ENCODE data around the gene CHN2. TPM values are rescaled to one million over a fixed set of nuclear protein-coding genes. Genes with fewer than 3 reads are reported as not detected.

Gene CHN2
- total RNA-seq, 2 donors from 2014 or later = 7.0 to 29.1 TPM

GRCh38 chr7:29271319-29271658, 76.7 kb downstream of the CHN2 start:
- Histone ChIP-seq H3K36me3 (no peaks in the 10 kb centered on the region), H3K27me3 (replicated peaks; ENCODE audit: insufficient read depth) (no peaks in the 10 kb centered on the region), H3K4me1 (replicated peaks) (no peaks in the 10 kb centered on the region), H3K27ac (no peak overlapping the region), H3K4me3 (no peak overlapping the region), H3K9me3 (no peaks in the 10 kb centered on the region)
- 56% methylated on average over 4 of the region's 4 CpGs for WGBS
- intact Hi-C loops (cut with DNase I) = no loop called here
- no peak for TF ChIP-seq POLR2A (IDR thresholded peaks at IDR 0.05)
- TF ChIP-seq, protein P1, sequence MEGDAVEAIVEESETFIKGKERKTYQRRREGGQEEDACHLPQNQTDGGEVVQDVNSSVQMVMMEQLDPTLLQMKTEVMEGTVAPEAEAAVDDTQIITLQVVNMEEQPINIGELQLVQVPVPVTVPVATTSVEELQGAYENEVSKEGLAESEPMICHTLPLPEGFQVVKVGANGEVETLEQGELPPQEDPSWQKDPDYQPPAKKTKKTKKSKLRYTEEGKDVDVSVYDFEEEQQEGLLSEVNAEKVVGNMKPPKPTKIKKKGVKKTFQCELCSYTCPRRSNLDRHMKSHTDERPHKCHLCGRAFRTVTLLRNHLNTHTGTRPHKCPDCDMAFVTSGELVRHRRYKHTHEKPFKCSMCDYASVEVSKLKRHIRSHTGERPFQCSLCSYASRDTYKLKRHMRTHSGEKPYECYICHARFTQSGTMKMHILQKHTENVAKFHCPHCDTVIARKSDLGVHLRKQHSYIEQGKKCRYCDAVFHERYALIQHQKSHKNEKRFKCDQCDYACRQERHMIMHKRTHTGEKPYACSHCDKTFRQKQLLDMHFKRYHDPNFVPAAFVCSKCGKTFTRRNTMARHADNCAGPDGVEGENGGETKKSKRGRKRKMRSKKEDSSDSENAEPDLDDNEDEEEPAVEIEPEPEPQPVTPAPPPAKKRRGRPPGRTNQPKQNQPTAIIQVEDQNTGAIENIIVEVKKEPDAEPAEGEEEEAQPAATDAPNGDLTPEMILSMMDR (IDR thresholded peaks at IDR 0.05) = no peak
- no peak for TF ChIP-seq POLR2AphosphoS5 (IDR thresholded peaks at IDR 0.05)
- DNase-seq (ENCODE audit: low spot score) = no peak

GRCh38 chr7:29272057-29272456, 77.5 kb downstream of the CHN2 start:
- Histone ChIP-seq H3K4me3 (no peak overlapping the region), H3K27ac (no peak overlapping the region), H3K36me3 (no peaks in the 10 kb centered on the region), H3K27me3 (replicated peaks; ENCODE audit: insufficient read depth) (no peaks in the 10 kb centered on the region), H3K4me1 (replicated peaks) (no peaks in the 10 kb centered on the region), H3K9me3 (no peaks in the 10 kb centered on the region)
- 92% methylated on average over 9 of the region's 9 CpGs for WGBS
- TF ChIP-seq, protein P1 (IDR thresholded peaks at IDR 0.05) = no peak
- no peak for TF ChIP-seq POLR2A (IDR thresholded peaks at IDR 0.05)
- TF ChIP-seq POLR2AphosphoS5 (IDR thresholded peaks at IDR 0.05) = no peak
- DNase-seq (ENCODE audit: low spot score) = no peak
- intact Hi-C loops (cut with DNase I) = no loop called here

DNA sequence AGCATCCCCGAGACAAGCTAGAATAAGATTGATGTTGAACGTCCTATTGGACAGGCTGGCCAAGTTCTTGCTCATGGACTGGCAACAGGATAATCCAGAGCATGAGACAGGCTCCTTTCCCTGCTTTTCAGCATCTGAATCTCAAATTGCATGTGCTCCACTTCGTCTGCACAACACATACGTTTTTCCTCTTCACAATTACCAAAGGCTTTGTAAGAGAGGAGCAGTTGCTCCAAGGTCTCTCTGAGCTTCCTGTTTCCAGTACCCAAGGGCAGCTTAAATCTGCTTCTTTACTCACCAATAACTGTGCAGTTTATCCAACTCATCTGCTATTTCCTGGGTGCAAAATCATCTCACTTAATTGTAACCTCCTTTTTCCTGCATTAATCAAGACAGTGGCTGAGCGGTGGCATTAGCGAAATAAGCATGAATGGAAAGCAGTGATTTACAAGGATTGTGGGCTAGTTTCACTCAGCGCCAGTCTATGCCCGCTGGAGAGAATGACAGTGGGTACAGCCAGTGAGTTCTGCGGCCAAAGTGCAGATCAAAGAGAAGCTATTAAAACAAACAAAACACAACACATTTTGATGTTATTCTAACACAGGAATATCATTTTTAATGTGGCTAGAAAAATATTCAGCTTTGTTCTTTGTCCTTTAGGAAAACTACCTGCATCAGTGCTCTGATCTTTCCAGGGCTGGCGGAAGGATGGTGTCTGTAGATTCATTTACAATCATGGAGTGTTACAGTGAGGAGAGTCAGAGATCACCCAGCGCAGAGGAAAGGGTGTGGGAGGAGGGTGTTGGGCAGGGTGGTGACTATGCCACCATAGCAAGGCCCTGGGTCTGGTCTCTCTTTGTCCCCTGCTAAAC, 79.8 kb downstream of the CHN2 start:
- TF ChIP-seq POLR2AphosphoS5 (IDR thresholded peaks at IDR 0.05) = no peak
- TF ChIP-seq POLR2A (IDR thresholded peaks at IDR 0.05) = no peak
- TF ChIP-seq, protein P1 (IDR thresholded peaks at IDR 0.05) = no peak
- no peak overlapping the region for H3K27ac ChIP-seq
- 57% methylated on average over 11 of the region's 11 CpGs for WGBS
- H3K36me3 ChIP-seq = no peaks in the 10 kb centered on the region
- H3K4me1 ChIP-seq (replicated peaks) = no peaks in the 10 kb centered on the region
- no peaks in the 10 kb centered on the region for H3K27me3 ChIP-seq (replicated peaks; ENCODE audit: insufficient read depth)
- H3K4me3 ChIP-seq = no peak overlapping the region
- intact Hi-C loops (cut with DNase I) = no loop called here
- H3K9me3 ChIP-seq = no peaks in the 10 kb centered on the region
- DNase-seq (ENCODE audit: low spot score) = no peak

DNA sequence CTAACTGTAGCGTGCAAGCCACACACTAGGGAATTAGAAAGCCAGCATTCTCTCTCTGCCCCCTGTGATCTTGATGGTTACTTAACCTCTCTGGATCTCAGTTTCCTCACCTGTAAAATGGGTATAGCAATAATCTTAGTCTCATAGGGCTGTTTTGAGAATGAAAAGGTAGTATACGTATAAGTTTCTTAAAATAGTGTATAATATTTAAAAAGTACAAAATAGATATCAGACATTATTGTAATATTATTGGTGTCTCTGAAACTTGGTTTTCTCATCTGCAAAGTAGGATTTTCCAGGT, 80.4 kb downstream of the CHN2 start:
- H3K27me3 ChIP-seq (replicated peaks; ENCODE audit: insufficient read depth) = no peaks in the 10 kb centered on the region
- WGBS = 96% methylated on average over 2 of the region's 2 CpGs
- H3K4me1 ChIP-seq (replicated peaks) = no peaks in the 10 kb centered on the region

More for the DNA sequence above, 80.4 kb downstream of the CHN2 start:
- Histone ChIP-seq H3K4me3 (no peak overlapping the region), H3K27ac (no peak overlapping the region), H3K36me3 (no peaks in the 10 kb centered on the region), H3K9me3 (no peaks in the 10 kb centered on the region)
- no peak for DNase-seq (ENCODE audit: low spot score)
- intact Hi-C loops (cut with DNase I) = no loop called here
- TF ChIP-seq, protein P1 (IDR thresholded peaks at IDR 0.05) = no peak
- TF ChIP-seq POLR2A (IDR thresholded peaks at IDR 0.05) (no peak), POLR2AphosphoS5 (IDR thresholded peaks at IDR 0.05) (no peak)

Data from prostate gland (tissue), 2 donors.